DOHH2 (cell line): ENCODE measurements around the gene RAD51AP1.

Experiments used
- H3F3A ChIP-seq: fragments of 200-600 bp; sonication (generic), shearing (Covaris generic); 2 replicates; pipeline ENCODE4 v1.6.0; 2016; ENCODE audit warnings: antibody characterized with exemption, mild to moderate bottlenecking; ENCODE audit not compliant: control insufficient read depth, insufficient read depth
- H3K27ac ChIP-seq: fragments of 200-600 bp; sonication (generic); 2 replicates; pipeline ENCODE4 v1.5.1; 2014; ENCODE audit warnings: low read depth, mild to moderate bottlenecking, low read length, moderate library complexity
- H3K27me3 ChIP-seq: fragments of 200-600 bp; sonication (generic); 2 replicates; pipeline ENCODE4 v1.6.1; 2014; ENCODE audit warnings: mild to moderate bottlenecking, low read length, mixed read lengths; ENCODE audit not compliant: control insufficient read depth
- H3K36me3 ChIP-seq: fragments of 200-600 bp; sonication (generic); 2 replicates; pipeline ENCODE4 v1.6.1; 2014; ENCODE audit warnings: mild to moderate bottlenecking, low read length, moderate library complexity, mixed read lengths; ENCODE audit not compliant: control insufficient read depth
- H3K4me1 ChIP-seq: fragments of 200-600 bp; sonication (generic); 2 replicates; pipeline ENCODE4 v1.6.1; 2014; ENCODE audit warnings: mild to moderate bottlenecking, low read length, mixed read lengths; ENCODE audit not compliant: control insufficient read depth
- H3K4me2 ChIP-seq: fragments of 200-600 bp; sonication (generic); 2 replicates; pipeline ENCODE4 v1.6.0; 2014; ENCODE audit warnings: mild to moderate bottlenecking, low read length, moderate library complexity
- H3K4me3 ChIP-seq: fragments of 200-600 bp; sonication (generic); 2 replicates; pipeline ENCODE4 v1.5.1; 2014; ENCODE audit warnings: mild to moderate bottlenecking, low read length, mixed read lengths
- H3K79me2 ChIP-seq: fragments of 200-600 bp; sonication (generic); 2 replicates; pipeline ENCODE4 v1.6.1; 2014; ENCODE audit warnings: mild to moderate bottlenecking, low read length, mixed read lengths; ENCODE audit not compliant: control insufficient read depth
- H3K9me2 ChIP-seq: fragments of 200-600 bp; sonication (generic); replicated peaks from 2 replicates; pipeline ENCODE4 v1.6.1; 2014; ENCODE audit warnings: mild to moderate bottlenecking, low read length, mixed read lengths; ENCODE audit not compliant: control insufficient read depth
- H3K9me3 ChIP-seq: fragments of 200-600 bp; sonication (generic); 2 replicates; pipeline ENCODE4 v1.6.1; 2014; ENCODE audit warnings: antibody characterized with exemption, low read length, mixed read lengths; ENCODE audit not compliant: control insufficient read depth, insufficient read depth
- H4K20me1 ChIP-seq: fragments of 200-600 bp; sonication (generic); 2 replicates; pipeline ENCODE4 v1.6.0; 2014; ENCODE audit warnings: low read depth, mild to moderate bottlenecking, antibody characterized with exemption, low read length, moderate library complexity; ENCODE audit not compliant: control insufficient read depth, insufficient read depth
- CTCF ChIP-seq: fragments of 200-600 bp; sonication (generic); IDR thresholded peaks from one replicate; pipeline ENCODE4 v1.5.1; 2014; ENCODE audit warnings: antibody characterized with exemption, mild to moderate bottlenecking, low read depth, low read length; ENCODE audit not compliant: poor library complexity, severe bottlenecking
- EZH2phosphoT487 ChIP-seq: fragments of 200-600 bp; sonication (generic); IDR thresholded peaks from 2 replicates; pipeline ENCODE4 v1.6.1; 2017; ENCODE audit warnings: borderline replicate concordance, mild to moderate bottlenecking, antibody characterized with exemption, low read length, moderate library complexity, mixed read lengths

Gene RAD51AP1

GRCh38 chr12:4587108-4587507, 48.4 kb downstream of the RAD51AP1 start:
- Histone ChIP-seq H3K79me2 (no peaks in the 10 kb centered on the region), H3K4me1 (no peaks in the 10 kb centered on the region), H3K4me2 (no peak overlapping the region), H4K20me1 (no peaks in the 10 kb centered on the region), H3K9me2 (no peaks in the 10 kb centered on the region), H3K4me3 (no peak overlapping the region), H3K27me3 (peaks cover 6% of the 10 kb centered on the region; the same call in 1 of the 2 replicates), H3K27ac (no peak overlapping the region), H3K9me3 (no peaks in the 10 kb centered on the region), H3F3A (no peaks in the 10 kb centered on the region), H3K36me3 (no peaks in the 10 kb centered on the region)
- TF ChIP-seq CTCF (no peak), EZH2phosphoT487 (no peak)

GRCh38 chr12:4588916-4589315, 50.2 kb downstream of the RAD51AP1 start:
- no peak overlapping the region for H3K4me2 ChIP-seq
- no peaks in the 10 kb centered on the region for H3K36me3 ChIP-seq
- TF ChIP-seq EZH2phosphoT487 = no peak
- TF ChIP-seq CTCF = no peak
- no peaks in the 10 kb centered on the region for H3F3A ChIP-seq
- peaks cover 3% of the 10 kb centered on the region; the same call in 1 of the 2 replicates for H3K27me3 ChIP-seq
- no peaks in the 10 kb centered on the region for H3K4me1 ChIP-seq
- no peaks in the 10 kb centered on the region for H3K9me2 ChIP-seq
- no peaks in the 10 kb centered on the region for H3K9me3 ChIP-seq
- no peak overlapping the region for H3K27ac ChIP-seq
- H4K20me1 ChIP-seq = no peaks in the 10 kb centered on the region
- no peak overlapping the region for H3K4me3 ChIP-seq
- H3K79me2 ChIP-seq = no peaks in the 10 kb centered on the region

- no peak overlapping the region for H3K4me3 ChIP-seq
- H3K79me2 ChIP-seq = no peaks in the 10 kb centered on the region
- no peak overlapping the region for H3K4me2 ChIP-seq
- H3K27ac ChIP-seq = no peak overlapping the region
- no peak for TF ChIP-seq EZH2phosphoT487
- no peak for TF ChIP-seq CTCF
- no peaks in the 10 kb centered on the region for H3K36me3 ChIP-seq
- no peaks in the 10 kb centered on the region for H3K27me3 ChIP-seq
- H3K9me2 ChIP-seq = no peaks in the 10 kb centered on the region
- no peaks in the 10 kb centered on the region for H4K20me1 ChIP-seq
- no peaks in the 10 kb centered on the region for H3K9me3 ChIP-seq
- H3F3A ChIP-seq = no peaks in the 10 kb centered on the region
- no peaks in the 10 kb centered on the region for H3K4me1 ChIP-seq
Measured at GRCh38 chr12:4589941-4590340, 51.3 kb downstream of the RAD51AP1 start.

GRCh38 chr12:4591180-4591687, 52.5 kb downstream of the RAD51AP1 start:
- no peaks in the 10 kb centered on the region for H3F3A ChIP-seq

More at GRCh38 chr12:4591180-4591687, 52.5 kb downstream of the RAD51AP1 start:
- TF ChIP-seq EZH2phosphoT487 (no peak), CTCF (no peak)
- H3K4me1 ChIP-seq = no peaks in the 10 kb centered on the region
- H3K4me2 ChIP-seq = no peak overlapping the region
- no peak overlapping the region for H3K4me3 ChIP-seq
- H3K9me3 ChIP-seq = no peaks in the 10 kb centered on the region
- H3K9me2 ChIP-seq = no peaks in the 10 kb centered on the region
- no peaks in the 10 kb centered on the region for H3K27me3 ChIP-seq
- H4K20me1 ChIP-seq = no peaks in the 10 kb centered on the region
- no peak overlapping the region for H3K27ac ChIP-seq
- H3K36me3 ChIP-seq = no peaks in the 10 kb centered on the region
- H3K79me2 ChIP-seq = no peaks in the 10 kb centered on the region
